KMS-11 (cell line): Measurements from ENCODE around the gene CASQ2.

Experiments used
- H2AFZ ChIP-seq: fragments of 200-600 bp; sonication (generic); 2 replicates; pipeline ENCODE4 v1.6.1; 2016; ENCODE audit warnings: antibody characterized with exemption, mixed run types, low read depth
- H3K27ac ChIP-seq: fragments of 200-600 bp; sonication (generic); 2 replicates; pipeline ENCODE4 v1.6.1; 2016; ENCODE audit warnings: mild to moderate bottlenecking, mixed run types
- H3K27me3 ChIP-seq: fragments of 200-600 bp; sonication (generic); 2 replicates; pipeline ENCODE4 v1.6.1; 2017; ENCODE audit warnings: mild to moderate bottlenecking, low read depth, mixed run types, moderate library complexity; ENCODE audit not compliant: insufficient read depth
- H3K36me3 ChIP-seq: fragments of 200-600 bp; sonication (generic); 2 replicates; pipeline ENCODE4 v1.6.1; 2017; ENCODE audit warnings: mild to moderate bottlenecking, mixed run types; ENCODE audit not compliant: insufficient read depth
- H3K4me1 ChIP-seq: fragments of 200-600 bp; sonication (generic); 2 replicates; pipeline ENCODE4 v1.6.1; 2016; ENCODE audit warnings: mild to moderate bottlenecking, low read depth, mixed run types; ENCODE audit not compliant: poor library complexity, severe bottlenecking
- H3K4me2 ChIP-seq: fragments of 200-600 bp; sonication (generic); 2 replicates; pipeline ENCODE4 v1.7.0; 2016; ENCODE audit warnings: mild to moderate bottlenecking, mixed run types
- H3K4me3 ChIP-seq: fragments of 200-600 bp; sonication (generic); IDR thresholded peaks from 2 replicates; pipeline ENCODE4 v1.6.1; 2017; ENCODE audit warnings: low read depth, low read length, mixed read lengths; ENCODE audit not compliant: insufficient read depth
- H3K79me2 ChIP-seq: fragments of 200-600 bp; sonication (generic); 2 replicates; pipeline ENCODE4 v1.6.1; 2016; ENCODE audit warnings: low read depth, mixed run types; ENCODE audit not compliant: insufficient read depth
- H3K9ac ChIP-seq: fragments of 200-600 bp; sonication (generic); 2 replicates; pipeline ENCODE4 v1.6.1; 2016; ENCODE audit warnings: mild to moderate bottlenecking, mixed run types
- H4K20me1 ChIP-seq: fragments of 200-600 bp; sonication (generic); 2 replicates; pipeline ENCODE4 v1.6.1; 2016; ENCODE audit warnings: mild to moderate bottlenecking, mixed run types; ENCODE audit not compliant: insufficient read depth
- TF ChIP-seq, protein P1 (sequence below): fragments of 200-600 bp; sonication (generic); conservative IDR thresholded peaks from 2 replicates; pipeline ENCODE4 v1.6.1; 2017; ENCODE audit warnings: low read depth, mild to moderate bottlenecking, antibody characterized with exemption, low read length, moderate library complexity, mixed read lengths

Gene CASQ2

GRCh38 chr1:115672224-115673009 is 96.1 kb downstream of the CASQ2 start:
- no peak overlapping the region for H3K27ac ChIP-seq
- H3K9ac ChIP-seq, result no peak overlapping the region
- H3K4me3 ChIP-seq, result no peak overlapping the region
- H2AFZ ChIP-seq, result no peak overlapping the region
- H3K36me3 ChIP-seq, result no peaks in the 10 kb centered on the region
- H3K27me3 ChIP-seq, result no peaks in the 10 kb centered on the region
- TF ChIP-seq, protein P1, sequence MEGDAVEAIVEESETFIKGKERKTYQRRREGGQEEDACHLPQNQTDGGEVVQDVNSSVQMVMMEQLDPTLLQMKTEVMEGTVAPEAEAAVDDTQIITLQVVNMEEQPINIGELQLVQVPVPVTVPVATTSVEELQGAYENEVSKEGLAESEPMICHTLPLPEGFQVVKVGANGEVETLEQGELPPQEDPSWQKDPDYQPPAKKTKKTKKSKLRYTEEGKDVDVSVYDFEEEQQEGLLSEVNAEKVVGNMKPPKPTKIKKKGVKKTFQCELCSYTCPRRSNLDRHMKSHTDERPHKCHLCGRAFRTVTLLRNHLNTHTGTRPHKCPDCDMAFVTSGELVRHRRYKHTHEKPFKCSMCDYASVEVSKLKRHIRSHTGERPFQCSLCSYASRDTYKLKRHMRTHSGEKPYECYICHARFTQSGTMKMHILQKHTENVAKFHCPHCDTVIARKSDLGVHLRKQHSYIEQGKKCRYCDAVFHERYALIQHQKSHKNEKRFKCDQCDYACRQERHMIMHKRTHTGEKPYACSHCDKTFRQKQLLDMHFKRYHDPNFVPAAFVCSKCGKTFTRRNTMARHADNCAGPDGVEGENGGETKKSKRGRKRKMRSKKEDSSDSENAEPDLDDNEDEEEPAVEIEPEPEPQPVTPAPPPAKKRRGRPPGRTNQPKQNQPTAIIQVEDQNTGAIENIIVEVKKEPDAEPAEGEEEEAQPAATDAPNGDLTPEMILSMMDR, result no peak
- no peaks in the 10 kb centered on the region for H3K79me2 ChIP-seq
- peaks cover 23% of the 10 kb centered on the region for H3K4me1 ChIP-seq
- H3K4me2 ChIP-seq, result no peak overlapping the region
- no peaks in the 10 kb centered on the region for H4K20me1 ChIP-seq

DNA sequence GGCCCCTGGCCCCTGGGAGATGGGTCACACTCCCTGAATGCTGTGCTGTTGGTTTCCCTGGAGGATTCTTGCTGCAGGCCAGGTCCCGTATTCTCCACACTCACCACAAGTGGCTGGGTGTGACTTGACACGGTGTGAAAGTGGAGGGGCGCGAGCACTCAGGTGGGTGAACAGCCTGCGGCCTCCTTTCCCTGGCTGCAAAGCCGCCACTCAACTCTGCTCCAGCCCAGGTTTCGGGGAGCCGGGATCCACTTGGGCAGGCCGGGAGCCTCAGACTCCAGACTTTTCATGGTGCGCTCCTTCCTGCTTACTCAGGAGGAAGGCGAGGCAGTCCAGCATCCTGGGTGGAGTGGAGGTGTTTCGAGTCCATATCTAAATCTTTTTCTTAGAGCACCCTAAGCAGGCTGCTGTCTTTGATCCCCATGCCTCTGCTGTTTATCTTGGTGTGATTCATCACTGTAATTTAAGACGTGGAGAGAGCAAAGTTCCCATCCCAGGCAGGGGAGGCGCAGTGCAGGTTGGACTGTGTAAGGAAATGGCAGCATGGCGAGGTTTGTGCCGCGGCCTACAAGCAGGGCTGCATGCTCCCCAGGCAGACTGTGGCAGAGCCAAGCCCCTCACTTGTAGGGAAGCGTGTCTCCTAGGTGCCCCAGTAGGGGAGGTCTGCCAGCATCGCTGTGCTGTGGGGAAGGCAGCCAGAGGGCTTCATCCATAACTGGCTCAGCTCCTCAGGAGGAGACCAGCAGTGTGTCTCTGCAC is 97.2 kb downstream of the CASQ2 start:
- H4K20me1 ChIP-seq, result no peaks in the 10 kb centered on the region
- TF ChIP-seq, protein P1, result no peak
- no peak overlapping the region for H3K9ac ChIP-seq
- no peak overlapping the region for H3K4me2 ChIP-seq
- H3K4me1 ChIP-seq, result peaks cover 24% of the 10 kb centered on the region
- no peaks in the 10 kb centered on the region for H3K36me3 ChIP-seq
- H3K27me3 ChIP-seq, result no peaks in the 10 kb centered on the region
- H3K27ac ChIP-seq, result no peak overlapping the region
- H3K79me2 ChIP-seq, result no peaks in the 10 kb centered on the region
- no peak overlapping the region for H2AFZ ChIP-seq
- no peak overlapping the region for H3K4me3 ChIP-seq

DNA sequence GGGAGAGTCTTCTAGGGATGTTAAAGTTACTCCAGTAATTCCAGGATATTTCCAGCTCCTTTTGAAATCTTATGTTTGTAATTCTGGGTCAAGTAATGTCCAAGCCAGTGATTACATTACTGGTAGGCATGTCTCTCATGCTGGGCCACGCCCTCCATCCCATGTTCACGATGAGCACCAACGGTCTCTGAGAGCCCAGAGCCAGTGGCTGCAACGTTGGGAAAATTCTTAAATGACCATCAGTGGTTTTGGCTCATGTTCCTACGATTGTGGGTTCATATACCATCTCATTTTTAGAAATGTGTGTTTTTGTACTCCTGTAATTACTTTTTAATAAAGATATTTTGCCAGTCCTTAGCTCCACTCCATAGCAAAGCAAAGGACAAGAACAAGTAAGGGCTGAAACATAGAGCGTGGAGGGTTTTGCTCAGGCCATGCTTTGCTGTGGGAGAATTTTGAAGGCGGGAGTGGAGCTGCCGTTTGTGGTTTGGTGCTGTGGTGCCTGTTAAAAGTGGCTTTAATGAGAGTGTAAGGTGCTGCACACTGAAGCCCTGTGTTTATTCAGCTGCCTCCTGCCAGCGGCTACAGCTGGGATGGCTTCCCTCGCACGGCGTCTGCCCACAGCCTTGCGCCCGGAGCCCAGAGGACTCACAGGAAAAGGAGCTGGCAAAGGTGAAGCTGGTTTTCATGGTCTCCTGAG is 97.9 kb downstream of the CASQ2 start:
- H4K20me1 ChIP-seq, result no peaks in the 10 kb centered on the region
- H3K27ac ChIP-seq, result no peak overlapping the region
- H2AFZ ChIP-seq, result no peak overlapping the region
- H3K4me2 ChIP-seq, result no peak overlapping the region
- H3K79me2 ChIP-seq, result no peaks in the 10 kb centered on the region
- H3K4me3 ChIP-seq, result no peak overlapping the region
- no peaks in the 10 kb centered on the region for H3K27me3 ChIP-seq
- peaks cover 24% of the 10 kb centered on the region for H3K4me1 ChIP-seq
- TF ChIP-seq, protein P1, result no peak
- H3K36me3 ChIP-seq, result no peaks in the 10 kb centered on the region
- no peak overlapping the region for H3K9ac ChIP-seq

- TF ChIP-seq, protein P1, result no peak
- Histone ChIP-seq H3K4me3 (no peak overlapping the region), H3K36me3 (no peaks in the 10 kb centered on the region), H3K4me1 (peaks cover 24% of the 10 kb centered on the region), H3K9ac (no peak overlapping the region), H2AFZ (no peak overlapping the region), H3K79me2 (no peaks in the 10 kb centered on the region), H3K27me3 (no peaks in the 10 kb centered on the region), H4K20me1 (no peaks in the 10 kb centered on the region), H3K4me2 (no peak overlapping the region), H3K27ac (no peak overlapping the region)
Measured at GRCh38 chr1:115669886-115670285, 98.6 kb downstream of the CASQ2 start.
